ENCODE data around the gene AIG1. TPM values are rescaled to one million over a fixed set of nuclear protein-coding genes. Genes with fewer than 3 reads are reported as not detected.
A peak's percentile ranks its signal among the peaks of the same experiment; 100 is the strongest.

The AIG1 gene
- total RNA-seq, 1 experiment from 2014 or later: 175 TPM

DNA sequence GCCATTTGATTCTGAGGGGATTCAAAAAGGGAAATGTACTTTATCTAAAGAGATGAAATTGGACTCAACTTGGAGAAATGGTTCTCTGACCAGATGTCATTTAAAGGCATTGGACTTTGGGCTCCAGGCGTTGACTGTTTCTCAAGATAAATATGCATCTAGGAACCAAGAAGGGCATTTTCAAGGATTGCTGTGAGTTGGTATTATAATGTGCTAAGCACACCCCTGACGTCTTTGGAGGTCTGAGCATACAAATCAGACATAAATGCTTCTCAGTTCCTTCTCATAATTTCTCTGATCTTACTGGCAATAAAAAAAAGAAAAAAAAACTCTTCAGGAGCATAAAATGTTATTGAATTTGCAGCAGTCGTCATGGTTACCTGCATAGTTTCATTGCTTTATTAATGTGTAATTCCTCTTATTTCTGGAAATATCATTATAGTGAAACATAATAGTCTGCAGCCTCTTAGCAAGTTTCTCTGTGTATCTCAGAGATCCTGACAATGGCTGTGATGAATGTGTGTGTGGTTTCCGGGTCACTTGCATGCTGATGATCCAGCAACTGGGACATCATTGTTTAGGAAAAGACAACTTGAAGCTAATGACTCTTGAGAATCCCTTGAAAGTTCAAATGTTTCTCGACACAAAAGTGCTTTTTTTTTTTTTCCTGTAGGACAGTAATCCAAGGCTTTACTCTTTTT, 136.0 kb downstream of the AIG1 start:
- peak; percentile 84 for DNase-seq (ENCODE audit: low read depth)

- DNase-seq (ENCODE audit: low read depth): no peak
These were observed 136.7 kb downstream of the AIG1 start for GRCh38 chr6:143197377-143197776.

DNA sequence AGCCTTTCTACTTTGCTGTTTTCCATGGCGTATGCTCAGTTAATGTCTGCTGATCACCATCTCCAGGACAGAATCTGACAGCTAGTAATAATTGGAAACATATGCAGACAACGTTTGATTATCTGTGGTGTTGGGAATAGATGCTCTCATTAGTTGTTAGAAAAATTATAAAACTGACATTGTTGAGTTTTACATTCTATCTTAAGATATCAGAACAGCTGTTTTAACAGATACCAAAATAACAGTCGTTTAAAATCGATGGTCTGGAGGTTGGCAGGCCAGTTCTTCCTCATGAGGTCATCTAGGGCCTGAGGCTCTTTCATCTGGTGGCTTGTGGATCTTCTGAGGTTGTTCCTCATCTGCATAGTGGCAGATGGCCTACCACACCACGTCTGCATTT, 137.6 kb downstream of the AIG1 start:
- no peak for DNase-seq (ENCODE audit: low read depth)

DNA sequence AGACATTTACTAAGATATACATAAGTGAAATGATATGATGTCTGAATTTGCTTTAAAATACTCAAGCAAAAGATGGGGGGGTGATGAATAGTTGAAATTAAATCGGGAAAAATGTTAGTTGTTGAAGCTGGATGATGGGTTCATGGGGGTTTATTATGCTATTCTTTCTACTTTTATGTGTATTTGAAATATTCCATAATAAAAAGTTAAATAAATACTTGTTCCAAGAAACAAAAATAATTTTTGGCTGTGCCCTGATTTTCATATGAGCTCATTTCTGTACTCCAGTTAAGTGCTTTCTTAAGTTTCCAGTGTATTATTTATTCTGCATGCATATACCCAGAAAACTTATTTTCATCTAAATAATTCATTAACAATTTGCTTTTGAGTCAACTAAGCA, 138.6 kb downstream of the AIG1 start:
- no peak for DNase-seq (ENCODE audit: low read depth)

DNA sequence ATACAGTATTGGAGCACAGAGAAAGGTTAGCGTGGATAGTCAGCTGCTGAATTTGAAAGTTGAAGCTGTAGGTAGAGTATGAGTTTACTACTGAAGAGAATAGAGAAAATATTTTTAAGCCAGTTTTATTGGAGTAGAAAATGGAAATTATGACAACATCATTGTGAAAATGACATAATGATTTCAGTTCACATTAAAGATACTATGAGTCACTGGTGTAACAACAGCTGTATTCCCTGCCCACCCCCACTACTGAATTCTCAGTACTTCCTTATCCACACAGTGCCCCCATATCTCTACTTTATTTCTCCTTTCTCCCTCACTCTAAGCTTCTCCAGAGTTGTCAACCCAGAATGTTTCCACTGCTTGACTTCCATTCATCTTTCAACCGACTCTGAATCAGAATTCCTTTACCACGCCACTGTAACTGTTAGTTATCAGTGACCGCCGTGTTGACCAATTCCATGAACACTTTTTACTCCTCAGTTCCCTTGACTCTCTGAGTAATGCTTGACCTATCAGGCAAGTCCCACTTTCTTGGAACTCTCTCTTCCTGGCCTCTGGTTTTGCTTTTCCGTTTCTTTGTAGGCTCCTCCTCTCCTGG, 139.6 kb downstream of the AIG1 start:
- no peak for DNase-seq (ENCODE audit: low read depth)

DNA sequence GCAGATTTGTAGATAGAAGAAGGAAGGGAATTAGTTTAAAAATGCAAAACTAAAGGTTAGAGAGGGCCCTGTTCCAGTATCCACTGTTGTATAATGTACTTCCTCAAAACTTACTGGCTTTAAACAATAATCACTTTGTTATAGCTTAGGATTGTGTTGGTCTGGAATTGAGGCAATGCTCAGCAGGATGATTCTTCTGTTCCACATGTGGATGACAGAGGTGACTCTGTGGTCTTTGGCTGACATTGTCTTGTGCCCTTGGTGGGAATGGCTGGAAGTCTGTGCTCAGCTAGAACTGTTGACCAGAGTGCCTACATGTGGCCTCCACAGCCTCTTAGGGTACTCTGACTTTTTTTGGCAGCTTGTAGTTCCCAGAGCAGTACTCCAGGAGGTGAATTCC, 143.4 kb downstream of the AIG1 start:
- no peak for DNase-seq (ENCODE audit: low read depth)

- DNase-seq (ENCODE audit: low read depth): no peak
These were observed 144.4 kb downstream of the AIG1 start for GRCh38 chr6:143205131-143205535.

- DNase-seq (ENCODE audit: low read depth): no peak
These were observed 144.9 kb downstream of the AIG1 start for GRCh38 chr6:143205585-143205984.

GRCh38 chr6:143205991-143206390, 145.3 kb downstream of the AIG1 start:
- DNase-seq (ENCODE audit: low read depth): peak; percentile 70

DNA sequence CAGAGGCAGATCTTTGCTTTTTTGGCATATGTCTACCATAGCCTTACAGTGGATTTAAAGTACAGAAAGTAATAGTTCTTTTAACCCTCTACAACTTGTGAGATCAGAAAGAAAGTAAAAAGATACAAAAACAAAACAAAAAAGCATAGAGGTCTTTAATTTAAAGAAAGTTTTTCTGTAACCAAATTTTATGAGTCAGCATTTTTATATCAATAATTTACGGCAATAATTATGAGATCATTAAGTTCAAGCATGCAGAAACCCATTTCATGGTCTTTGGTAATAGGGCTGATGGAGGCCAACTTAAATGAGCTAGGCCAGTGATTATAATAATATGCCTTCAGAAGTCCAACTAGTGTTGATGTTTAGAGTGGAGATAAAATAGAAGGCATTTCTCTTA, 145.9 kb downstream of the AIG1 start:
- DNase-seq (ENCODE audit: low read depth): no peak

DNA sequence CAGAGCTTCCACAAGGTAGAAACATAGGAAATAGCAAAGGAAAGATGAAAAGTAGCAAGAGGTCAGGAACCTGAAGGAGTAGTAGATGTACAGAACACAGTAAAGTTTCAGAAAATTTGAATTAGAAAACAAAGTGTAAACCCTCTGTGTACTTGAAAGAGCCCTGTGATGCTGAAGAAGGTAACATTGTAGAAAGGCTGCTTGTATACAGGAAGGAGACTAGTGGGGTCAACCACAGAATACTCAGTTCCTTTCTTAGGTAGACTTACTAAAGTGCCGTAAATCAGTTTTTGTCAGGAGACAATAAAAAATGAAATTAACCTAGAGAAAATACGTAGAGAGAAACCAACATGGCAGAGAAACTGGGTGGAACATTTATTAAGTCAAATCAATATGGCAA, 149.7 kb downstream of the AIG1 start:
- DNase-seq (ENCODE audit: low read depth): no peak

DNA sequence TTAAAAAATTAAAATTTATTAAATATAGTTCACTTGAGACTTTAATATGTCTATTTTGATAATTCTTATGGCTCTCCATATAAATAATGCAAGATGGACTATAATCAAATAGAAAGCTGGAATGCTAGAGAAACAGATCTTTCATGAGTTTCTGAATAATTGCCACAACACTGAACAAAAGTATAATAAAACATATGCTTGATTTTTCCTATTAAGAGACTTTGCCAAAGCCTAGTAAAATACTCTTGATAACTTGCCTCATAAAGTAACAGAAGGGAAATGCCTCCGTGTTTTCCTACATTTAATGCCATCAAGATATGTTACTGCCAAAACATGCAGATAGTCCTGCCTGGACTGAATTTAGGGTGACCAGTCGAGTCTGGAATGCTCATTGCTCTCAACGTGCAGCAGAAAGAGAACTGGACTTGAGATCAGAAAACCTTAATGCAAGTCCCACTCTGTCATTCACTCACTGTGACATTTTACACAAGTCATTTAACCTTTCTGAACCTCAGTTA, 153.2 kb downstream of the AIG1 start:
- DNase-seq (ENCODE audit: low read depth): no peak

DNA sequence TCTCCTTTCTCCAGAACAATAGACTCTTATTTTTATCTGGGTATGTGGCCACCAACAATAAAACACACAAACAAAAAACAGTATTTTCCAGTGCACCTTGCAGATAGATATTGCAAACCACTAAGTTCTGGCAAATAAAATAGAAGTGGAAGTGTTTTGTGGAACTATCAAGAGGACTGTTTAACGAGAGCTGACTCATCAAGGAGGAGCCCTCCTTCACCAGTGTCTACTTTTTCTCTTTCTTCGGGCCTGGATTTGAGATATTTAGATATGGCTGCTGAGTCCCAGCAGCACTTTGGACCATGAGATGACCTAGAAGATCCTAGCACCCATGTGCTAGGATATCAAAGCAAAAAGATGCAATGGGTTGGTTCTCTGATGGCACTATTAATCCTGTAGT, 154.7 kb downstream of the AIG1 start:
- DNase-seq (ENCODE audit: low read depth): peak; percentile 67

- no peak for DNase-seq (ENCODE audit: low read depth)
These were observed 155.1 kb downstream of the AIG1 start for GRCh38 chr6:143215771-143216170.

DNA sequence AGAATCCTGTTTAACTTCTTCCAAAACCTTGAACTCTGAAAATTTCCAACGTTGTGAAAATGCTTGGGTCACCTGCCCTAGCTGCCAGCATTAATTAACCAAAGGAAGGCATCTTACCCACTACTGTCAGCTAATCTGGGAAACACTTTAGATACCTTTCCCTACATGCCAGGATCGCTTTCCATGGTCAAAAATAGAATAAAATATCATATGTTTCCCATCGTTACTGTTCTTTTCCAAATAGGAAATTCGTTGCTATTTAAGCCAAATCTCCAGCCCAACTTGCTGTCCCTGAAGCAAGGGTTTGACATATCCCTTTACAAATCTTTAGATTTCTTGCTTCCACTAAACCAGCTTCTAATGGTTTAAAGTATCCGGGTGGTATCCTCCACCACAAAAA, 157.5 kb downstream of the AIG1 start:
- no peak for DNase-seq (ENCODE audit: low read depth)

- no peak for DNase-seq (ENCODE audit: low read depth)
These were observed 161.0 kb downstream of the AIG1 start for GRCh38 chr6:143221698-143222097.

DNA sequence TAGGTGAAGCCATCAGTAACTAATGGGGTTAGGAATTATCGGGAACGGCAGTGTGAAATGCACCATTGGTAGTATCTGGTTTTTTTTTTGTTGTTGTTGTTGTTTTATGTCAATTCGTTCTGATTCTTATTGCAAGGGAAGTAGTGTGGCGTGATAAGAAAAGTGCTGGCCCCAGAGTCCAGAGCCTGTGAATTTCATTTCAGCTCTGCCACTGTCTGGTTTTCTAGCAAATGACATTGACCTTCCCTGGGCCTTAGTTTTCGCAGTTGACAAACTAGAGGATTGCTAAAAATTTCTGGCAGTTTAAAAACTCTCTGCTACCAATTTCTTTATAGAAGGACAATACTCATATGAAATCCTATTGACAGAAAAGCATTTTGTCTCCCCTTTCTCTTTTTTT, 161.6 kb downstream of the AIG1 start:
- no peak for DNase-seq (ENCODE audit: low read depth)

DNA sequence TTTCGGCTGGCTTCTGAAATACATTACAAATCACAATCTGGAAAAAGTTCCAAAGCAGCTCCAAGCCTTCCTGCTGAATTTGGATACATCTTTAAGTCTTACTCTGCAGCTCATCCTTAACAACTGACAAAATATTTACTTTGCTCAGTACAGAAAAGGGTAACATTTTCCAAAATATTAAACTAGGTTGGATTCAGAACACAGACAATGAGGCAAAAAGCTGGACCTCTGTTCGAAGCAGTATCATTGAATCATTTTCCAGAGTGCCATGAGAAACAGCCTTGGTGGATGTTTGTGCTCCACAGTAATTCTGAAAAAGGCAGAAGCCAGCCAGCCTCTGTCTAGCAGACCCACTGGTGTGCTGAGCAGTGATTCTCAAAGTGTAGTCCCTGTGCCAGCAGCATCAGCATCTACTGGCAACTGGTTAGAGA, 162.1 kb downstream of the AIG1 start:
- DNase-seq (ENCODE audit: low read depth): no peak

- no peak for DNase-seq (ENCODE audit: low read depth)
These were observed 163.2 kb downstream of the AIG1 start for GRCh38 chr6:143223895-143224294.

- no peak for DNase-seq (ENCODE audit: low read depth)
These were observed 163.8 kb downstream of the AIG1 start for GRCh38 chr6:143224516-143224915.

- no peak for DNase-seq (ENCODE audit: low read depth)
These were observed 165.2 kb downstream of the AIG1 start for GRCh38 chr6:143225929-143226328.

GRCh38 chr6:143227675-143228074, 167.0 kb downstream of the AIG1 start:
- DNase-seq (ENCODE audit: low read depth): no peak

- no peak for DNase-seq (ENCODE audit: low read depth)
These were observed 168.7 kb downstream of the AIG1 start for GRCh38 chr6:143229400-143229799.

GRCh38 chr6:143232849-143233248, 172.2 kb downstream of the AIG1 start:
- DNase-seq (ENCODE audit: low read depth): peak; percentile 59
